Jurkat, Clone E6-1 (cell line): Measurements from ENCODE around the gene ELP6.
"Not testable (repeated sequence)": the region's sequence is repeated elsewhere in the genome, so short reads cannot be mapped to it uniquely, and the experiment has no call there.

Experiments used
- DNase-seq: peaks from one replicate; pipeline ENCODE4 v3.0.0-alpha.2; 2011; ENCODE audit warnings: low read depth, low spot score
- H3K4me3 ChIP-seq: 2 replicates; pipeline ENCODE4 v1.5.1; 2011; ENCODE audit warnings: mild to moderate bottlenecking, low read length, control low read depth, moderate library complexity

Gene ELP6

GRCh38 chr3:47515864-47516319, 2.4 kb upstream of the ELP6 start:
- H3K4me3 ChIP-seq: no peak overlapping the region
- DNase-seq: no peak

- H3K4me3 ChIP-seq: no peak overlapping the region
- DNase-seq: no peak
Measured at GRCh38 chr3:47515100-47515499, 1.6 kb upstream of the ELP6 start.

GRCh38 chr3:47512416-47513124, 942 bp downstream of the ELP6 start:
- DNase-seq: peak; percentile 14
- peak overlapping the region; percentile 91 for H3K4me3 ChIP-seq

GRCh38 chr3:47505267-47505666, 8.2 kb downstream of the ELP6 start:
- not testable (repeated sequence) for H3K4me3 ChIP-seq, DNase-seq

- H3K4me3 ChIP-seq: no peak overlapping the region
- DNase-seq: no peak
Measured at GRCh38 chr3:47504113-47504512, 9.4 kb downstream of the ELP6 start.

GRCh38 chr3:47503033-47503432, 10.5 kb downstream of the ELP6 start:
- DNase-seq: no peak
- no peak overlapping the region for H3K4me3 ChIP-seq

GRCh38 chr3:47496892-47497291, 16.6 kb downstream of the ELP6 start:
- no peak for DNase-seq
- no peak overlapping the region for H3K4me3 ChIP-seq

- DNase-seq: no peak
- H3K4me3 ChIP-seq: no peak overlapping the region
Measured at GRCh38 chr3:47495886-47496285, 17.6 kb downstream of the ELP6 start.

- DNase-seq: no peak
- H3K4me3 ChIP-seq: no peak overlapping the region
Measured at GRCh38 chr3:47495111-47495510, 18.4 kb downstream of the ELP6 start.

- H3K4me3 ChIP-seq: no peak overlapping the region
- DNase-seq: no peak
Measured at GRCh38 chr3:47491777-47492176, 21.7 kb downstream of the ELP6 start.

GRCh38 chr3:47491186-47491585, 22.3 kb downstream of the ELP6 start:
- no peak for DNase-seq
- no peak overlapping the region for H3K4me3 ChIP-seq

GRCh38 chr3:47487265-47487664, 26.2 kb downstream of the ELP6 start:
- no peak for DNase-seq
- no peak overlapping the region for H3K4me3 ChIP-seq

- no peak overlapping the region for H3K4me3 ChIP-seq
- DNase-seq: no peak
Measured at GRCh38 chr3:47485812-47486211, 27.7 kb downstream of the ELP6 start.

GRCh38 chr3:47482366-47482765, 31.1 kb downstream of the ELP6 start:
- DNase-seq: no peak
- H3K4me3 ChIP-seq: no peak overlapping the region

GRCh38 chr3:47481763-47482162, 31.7 kb downstream of the ELP6 start:
- not testable (repeated sequence) for H3K4me3 ChIP-seq, DNase-seq

- DNase-seq, H3K4me3 ChIP-seq: not testable (repeated sequence)
Measured at GRCh38 chr3:47480267-47480666, 33.2 kb downstream of the ELP6 start.

- no peak overlapping the region for H3K4me3 ChIP-seq
- no peak for DNase-seq
Measured at GRCh38 chr3:47479826-47480160, 33.7 kb downstream of the ELP6 start.

- H3K4me3 ChIP-seq: no peak overlapping the region
- DNase-seq: no peak
Measured at GRCh38 chr3:47478022-47478421, 35.5 kb downstream of the ELP6 start.

- peak overlapping the region; percentile 98 for H3K4me3 ChIP-seq
- DNase-seq: no peak
Measured at GRCh38 chr3:47476644-47477199, 36.8 kb downstream of the ELP6 start.

- DNase-seq: no peak
- H3K4me3 ChIP-seq: peak overlapping the region; percentile 98
Measured at GRCh38 chr3:47476330-47476626, 37.2 kb downstream of the ELP6 start.

- peak; percentile 85 for DNase-seq
- peak within 1 kb of the TSS; percentile 98 for H3K4me3 ChIP-seq
Measured at GRCh38 chr3:47475570-47476329, 37.8 kb downstream of the ELP6 start, which contains the start of gene SCAP. SCAP (minus strand) TSS chr3:47475941; CDS start chr3:47442993, 32,948 bp downstream.
